ENCODE measurements around the gene DACT1.

DACT1 gene

DNA sequence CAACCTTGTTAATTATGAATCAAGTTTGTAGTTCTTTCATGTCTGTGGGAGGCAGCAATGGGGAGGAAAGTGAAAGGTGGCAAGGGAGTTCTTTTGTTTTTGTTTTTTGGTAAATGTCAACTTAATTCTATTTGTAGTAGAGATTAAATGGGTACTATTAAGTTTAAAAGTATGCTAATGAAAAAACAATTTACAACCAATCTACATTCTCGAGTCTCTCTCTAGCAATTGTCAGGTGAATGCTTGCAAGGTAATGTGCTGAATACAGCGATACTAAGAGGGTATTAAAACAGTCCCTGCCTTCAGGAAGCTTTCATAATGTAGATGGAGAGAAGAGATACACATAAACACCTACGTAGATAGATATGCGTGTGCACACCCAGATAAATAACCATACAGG lies 1.6 kb upstream of the DACT1 start:
- no peak for DNase-seq (ENCODE audit: low read depth in 1 of 2, low spot score in 1 of 2)

DNA sequence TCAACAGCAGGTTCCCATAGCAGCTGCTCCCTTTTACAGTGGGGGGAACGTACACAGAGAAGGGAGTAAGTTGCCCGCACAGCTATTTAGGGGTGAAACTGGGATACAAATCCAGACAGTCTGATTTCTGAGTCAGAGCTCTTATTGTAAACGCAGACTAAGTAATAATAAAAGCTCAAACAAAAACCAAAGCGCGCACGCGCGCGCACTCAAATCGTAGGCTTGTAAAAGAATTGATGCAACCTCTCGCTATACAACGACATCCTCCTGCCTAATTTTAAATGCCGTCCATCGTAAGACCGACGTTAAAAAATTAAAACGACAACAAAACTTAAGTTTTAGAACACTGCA lies 747 bp upstream of the DACT1 start:
- DNase-seq (ENCODE audit: low read depth in 1 of 2, low spot score in 1 of 2), result no peak

DNA sequence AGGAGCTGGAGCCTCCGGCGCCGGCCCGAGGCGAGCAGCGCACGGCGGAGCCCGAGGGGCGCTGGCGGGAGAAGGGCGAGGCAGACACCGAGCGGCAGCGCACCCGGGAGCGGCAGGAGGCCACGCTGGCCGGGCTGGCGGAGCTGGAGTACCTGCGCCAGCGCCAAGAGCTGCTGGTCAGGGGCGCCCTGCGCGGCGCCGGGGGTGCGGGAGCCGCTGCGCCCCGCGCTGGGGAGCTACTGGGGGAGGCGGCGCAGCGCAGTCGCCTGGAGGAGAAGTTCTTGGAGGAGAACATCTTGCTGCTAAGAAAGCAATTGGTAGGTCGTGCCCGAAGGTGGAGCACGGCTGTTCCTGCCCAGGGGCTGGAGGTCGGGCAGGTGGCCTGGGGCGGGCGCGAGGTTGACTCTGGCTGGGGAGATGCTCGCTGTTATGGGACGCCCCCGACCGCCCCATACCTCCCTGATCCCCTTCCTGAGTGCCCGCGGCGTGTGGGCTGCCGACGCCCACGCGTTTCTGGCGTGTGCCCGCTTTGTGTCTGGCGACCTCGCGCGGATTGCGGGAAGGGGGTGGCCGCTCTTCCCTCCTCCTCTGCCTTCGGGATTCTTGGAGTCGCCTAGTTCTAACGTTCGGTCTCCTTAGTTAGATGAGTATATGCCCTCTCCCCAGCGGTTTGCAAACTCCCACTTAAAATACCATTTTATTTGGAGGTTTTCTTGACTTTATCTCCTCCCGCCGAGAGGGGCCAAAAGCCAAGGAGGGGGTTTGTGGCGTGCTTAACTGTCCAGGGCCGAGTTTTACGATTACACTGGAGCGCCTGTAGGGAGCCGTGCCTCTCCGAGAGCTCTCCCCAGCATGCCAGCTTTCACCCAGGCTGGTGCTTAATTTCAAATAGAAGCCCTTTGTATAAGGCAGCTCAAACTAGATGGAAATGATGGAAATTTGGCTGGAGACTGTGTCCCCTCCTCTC lies 752 bp downstream of the DACT1 start:
- DNase-seq (ENCODE audit: low read depth in 1 of 2, low spot score in 1 of 2), result no peak

DNA sequence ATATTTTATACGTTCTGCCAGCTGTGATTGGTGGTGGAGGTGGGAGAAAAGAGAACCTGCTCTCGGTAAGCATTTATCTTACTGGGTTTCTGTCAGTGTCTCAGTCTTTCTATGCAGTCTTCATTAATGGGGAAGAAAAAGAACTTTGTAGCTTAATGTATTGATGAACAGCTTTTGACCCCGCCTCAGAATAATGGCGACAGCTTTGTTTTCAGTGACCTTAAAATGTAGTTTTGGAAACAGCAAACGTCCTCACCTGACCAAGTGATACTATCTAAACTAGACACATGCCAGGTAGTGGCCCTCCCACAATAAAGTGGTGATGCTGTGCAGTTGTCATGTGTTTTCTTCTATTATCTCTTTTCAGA lies 1.4 kb downstream of the DACT1 start:
- no peak for DNase-seq (ENCODE audit: low read depth in 1 of 2, low spot score in 1 of 2)

DNA sequence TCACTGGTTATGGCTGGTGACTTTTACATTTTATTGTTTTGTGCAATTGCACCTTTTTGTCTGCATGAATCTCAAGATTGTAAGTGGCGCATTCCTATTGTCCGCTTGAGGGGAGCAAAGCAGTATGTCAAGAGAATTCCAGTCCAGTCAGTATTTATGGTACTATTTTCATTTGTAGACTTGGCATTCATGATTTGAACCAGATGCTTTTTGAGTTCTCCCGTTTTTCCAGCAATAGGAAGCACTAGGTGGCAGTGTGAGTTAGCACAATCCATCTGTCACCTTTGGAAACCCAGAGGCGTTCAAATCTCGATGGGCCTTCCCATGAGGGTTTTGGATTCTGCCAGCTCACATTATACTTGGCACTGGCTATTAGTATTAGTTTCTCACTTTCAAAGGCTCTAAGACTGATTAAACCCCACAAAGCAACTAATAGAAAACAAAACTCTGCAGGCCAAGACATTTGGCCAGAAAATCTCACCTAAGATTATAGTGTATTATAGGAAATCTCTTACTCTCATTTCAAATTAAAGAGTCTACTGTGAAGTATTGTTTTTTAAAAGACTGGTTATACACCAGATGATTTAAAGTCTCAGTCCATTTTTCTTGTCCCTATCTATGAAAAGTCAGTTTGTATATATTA lies 2.2 kb downstream of the DACT1 start:
- DNase-seq (ENCODE audit: low read depth in 1 of 2, low spot score in 1 of 2), result no peak

DNA sequence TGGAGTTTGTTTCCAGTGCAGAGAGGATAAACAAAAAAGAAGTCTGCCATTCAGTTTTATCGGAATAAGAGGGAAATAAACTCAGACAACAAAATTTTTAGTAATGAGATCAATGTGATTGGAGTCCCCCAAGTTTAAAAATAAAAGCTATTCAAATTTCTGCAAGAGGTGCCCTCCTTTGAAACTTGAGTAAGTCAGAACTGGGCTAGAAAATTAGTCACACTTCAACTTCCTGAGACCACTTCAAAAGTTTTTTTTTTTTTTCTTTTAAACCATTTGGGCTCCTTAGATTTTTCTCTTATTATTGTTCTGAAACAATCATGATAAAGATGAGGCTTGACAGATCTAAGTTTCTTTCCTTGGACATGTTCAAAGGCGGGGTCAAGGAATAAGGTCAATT lies 3.2 kb downstream of the DACT1 start:
- DNase-seq (ENCODE audit: low read depth in 1 of 2, low spot score in 1 of 2), result no peak

DNA sequence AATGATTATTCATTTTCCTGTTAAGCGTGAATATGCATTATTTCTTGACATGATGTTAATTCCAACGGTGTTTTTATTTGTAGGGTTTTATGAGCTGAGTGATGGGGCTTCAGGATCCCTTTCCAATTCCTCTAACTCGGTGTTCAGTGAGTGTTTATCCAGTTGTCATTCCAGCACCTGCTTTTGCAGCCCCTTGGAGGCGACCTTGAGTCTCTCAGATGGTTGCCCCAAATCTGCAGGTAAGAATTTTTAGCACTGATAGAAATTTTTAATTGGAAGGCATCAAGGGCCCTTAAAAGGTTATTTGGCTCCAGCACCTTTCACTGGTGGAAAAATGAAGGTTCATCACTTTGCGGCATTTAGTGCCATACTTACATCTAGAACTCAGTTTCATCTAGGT lies 3.7 kb downstream of the DACT1 start:
- no peak for DNase-seq (ENCODE audit: low read depth in 1 of 2, low spot score in 1 of 2)

DNA sequence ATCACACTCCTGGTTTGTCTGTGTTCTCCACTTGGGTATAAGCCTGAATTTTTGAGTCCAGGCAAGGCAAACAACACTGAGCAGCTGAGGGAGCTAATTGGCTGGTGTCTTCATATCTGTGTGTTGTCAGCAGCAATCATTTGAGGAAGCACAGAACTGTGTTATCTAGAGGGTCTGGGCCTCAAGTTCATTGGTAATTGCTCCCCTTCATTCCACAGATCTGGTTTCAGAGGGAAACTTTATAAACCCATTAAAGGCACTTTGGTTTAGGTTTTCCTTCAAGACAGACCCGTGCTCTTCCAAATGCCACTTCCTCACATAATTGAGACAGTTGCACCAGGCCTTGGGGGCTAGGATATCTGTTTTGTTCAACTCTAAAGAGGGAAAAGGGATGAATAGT lies 5.6 kb downstream of the DACT1 start:
- no peak for DNase-seq (ENCODE audit: low read depth in 1 of 2, low spot score in 1 of 2)

DNA sequence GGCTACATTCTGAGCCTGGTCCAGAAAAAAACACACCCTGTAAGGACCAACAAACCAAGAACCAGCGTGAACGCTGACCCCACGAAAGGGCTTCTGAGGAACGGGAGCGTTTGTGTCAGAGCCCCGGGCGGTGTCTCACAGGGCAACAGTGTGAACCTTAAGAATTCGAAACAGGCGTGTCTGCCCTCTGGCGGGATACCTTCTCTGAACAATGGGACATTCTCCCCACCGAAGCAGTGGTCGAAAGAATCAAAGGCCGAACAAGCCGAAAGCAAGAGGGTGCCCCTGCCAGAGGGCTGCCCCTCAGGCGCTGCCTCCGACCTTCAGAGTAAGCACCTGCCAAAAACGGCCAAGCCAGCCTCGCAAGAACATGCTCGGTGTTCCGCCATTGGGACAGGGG lies 7.9 kb downstream of the DACT1 start:
- no peak for DNase-seq (ENCODE audit: low read depth in 1 of 2, low spot score in 1 of 2)

DNA sequence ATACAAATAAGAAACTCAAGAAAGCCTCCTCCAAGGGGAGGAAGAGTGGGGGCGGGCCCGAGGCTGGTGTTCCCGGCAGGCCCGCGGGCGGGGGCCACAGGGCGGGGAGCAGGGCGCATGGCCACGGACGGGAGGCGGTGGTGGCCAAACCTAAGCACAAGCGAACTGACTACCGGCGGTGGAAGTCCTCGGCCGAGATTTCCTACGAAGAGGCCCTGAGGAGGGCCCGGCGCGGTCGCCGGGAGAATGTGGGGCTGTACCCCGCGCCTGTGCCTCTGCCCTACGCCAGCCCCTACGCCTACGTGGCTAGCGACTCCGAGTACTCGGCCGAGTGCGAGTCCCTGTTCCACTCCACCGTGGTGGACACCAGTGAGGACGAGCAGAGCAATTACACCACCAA lies 8.7 kb downstream of the DACT1 start:
- no peak for DNase-seq (ENCODE audit: low read depth in 1 of 2, low spot score in 1 of 2)

DNA sequence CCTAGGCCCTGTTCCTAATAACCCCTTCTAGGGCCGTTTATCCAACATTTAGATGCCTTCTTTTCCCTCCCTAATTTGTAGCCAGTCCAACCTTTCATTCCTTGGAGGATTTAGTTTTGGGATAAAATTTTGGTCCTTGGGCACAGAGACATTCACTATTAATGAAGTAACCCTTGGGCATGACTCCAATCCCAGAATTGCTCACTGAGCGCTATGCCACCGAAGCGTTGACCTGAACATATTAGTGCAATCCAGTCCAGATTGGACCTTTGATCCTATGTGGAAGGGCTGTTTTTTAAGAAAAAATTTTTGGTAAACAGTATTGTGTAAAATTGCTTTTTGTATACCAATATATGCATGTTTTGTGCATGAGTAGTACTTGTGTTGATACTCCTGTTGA lies 10.0 kb downstream of the DACT1 start:
- no peak for DNase-seq (ENCODE audit: low read depth in 1 of 2, low spot score in 1 of 2)

DNA sequence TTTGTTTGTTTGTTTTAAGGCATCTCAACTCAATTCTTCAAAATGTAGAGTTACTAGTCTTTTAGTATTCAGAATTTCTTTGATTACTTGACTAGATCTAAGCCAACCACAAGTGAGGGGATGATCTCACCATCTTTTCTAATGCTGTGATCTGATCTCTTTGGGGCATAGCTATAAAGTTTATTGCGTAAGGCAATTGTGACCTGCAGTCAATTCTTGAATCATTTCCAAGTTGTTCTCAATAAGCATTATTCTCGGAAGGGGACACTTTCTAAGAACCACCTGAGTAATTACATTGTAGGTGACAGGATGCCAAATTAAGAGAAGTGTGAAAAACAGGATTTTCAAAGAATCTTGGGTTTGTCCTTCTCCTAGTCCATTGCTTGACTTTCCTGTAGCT lies 13.1 kb downstream of the DACT1 start:
- DNase-seq (ENCODE audit: low read depth in 1 of 2, low spot score in 1 of 2), result no peak

DNA sequence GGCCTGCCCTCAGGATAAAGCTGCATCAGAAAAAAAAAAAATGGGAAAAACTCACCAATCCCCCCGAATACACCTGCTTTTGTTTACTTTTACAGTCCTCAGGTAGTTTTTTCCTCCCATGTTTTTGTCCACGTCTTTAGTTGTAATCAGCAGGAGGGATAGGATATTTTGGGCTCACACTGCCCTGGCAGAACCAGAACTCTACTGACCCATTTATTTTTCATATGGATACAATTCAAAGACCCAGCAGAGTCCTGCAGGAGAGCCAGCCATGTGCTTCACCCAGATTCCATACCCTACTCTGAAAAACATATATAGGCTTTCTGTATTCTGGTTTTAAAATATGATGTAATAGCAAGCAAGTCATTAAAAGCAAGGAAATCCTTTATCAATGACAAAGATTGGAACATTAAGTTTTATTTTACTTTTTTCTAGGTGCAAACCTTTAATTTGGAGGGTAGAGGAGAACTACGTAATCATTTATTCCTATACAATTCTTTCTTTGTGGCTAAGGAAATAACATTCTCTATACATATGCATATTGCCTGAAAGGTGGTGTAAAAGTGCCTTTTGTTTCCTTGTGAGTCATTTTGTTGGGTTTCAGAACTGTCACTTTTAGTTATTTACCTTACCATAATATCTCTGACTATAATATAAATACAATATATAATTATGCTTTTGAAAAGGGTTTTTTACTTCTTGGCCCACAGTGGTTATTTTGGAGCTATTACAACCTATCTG lies 19.1 kb downstream of the DACT1 start:
- no peak for DNase-seq (ENCODE audit: low read depth in 1 of 2, low spot score in 1 of 2)

DNA sequence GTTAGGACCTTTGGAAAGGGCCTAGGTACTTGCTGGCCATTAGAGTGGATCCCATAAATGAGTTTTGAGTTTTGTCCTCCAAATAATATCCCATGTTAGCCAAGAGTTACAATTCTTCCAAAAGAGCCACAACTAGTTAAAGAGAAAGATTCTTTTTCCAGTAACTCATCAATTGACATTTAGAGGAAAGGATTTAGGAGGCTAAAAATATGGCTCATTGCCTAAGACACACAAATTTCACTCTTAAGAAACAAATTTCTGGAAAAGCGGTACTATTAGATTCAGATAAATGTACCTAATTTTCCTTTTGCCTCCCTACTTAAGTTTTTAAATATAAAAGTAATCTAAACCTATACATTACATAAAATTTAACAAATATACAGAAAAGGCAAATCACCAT lies 21.3 kb downstream of the DACT1 start:
- no peak for DNase-seq (ENCODE audit: low read depth in 1 of 2, low spot score in 1 of 2)

DNA sequence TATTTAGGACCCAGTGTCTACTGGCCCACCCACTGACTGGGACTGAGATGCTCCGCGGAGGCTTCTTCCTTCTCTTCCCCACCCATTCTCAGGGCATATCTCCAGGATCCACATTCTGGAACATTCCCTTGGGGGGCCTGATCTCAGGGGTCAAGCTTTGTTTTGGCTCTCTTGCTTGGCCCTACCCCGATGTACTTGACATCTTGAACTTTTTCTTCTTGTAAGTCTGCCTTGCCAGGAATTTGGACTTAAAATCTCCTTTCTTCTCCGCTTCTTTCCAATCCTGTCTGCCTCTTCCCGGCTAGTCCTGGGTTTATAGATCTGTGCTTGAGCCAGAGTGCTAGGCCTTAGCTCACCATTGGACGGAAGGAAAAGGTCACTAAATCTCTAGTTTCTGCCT lies 22.1 kb downstream of the DACT1 start:
- no peak for DNase-seq (ENCODE audit: low read depth in 1 of 2, low spot score in 1 of 2)

DNA sequence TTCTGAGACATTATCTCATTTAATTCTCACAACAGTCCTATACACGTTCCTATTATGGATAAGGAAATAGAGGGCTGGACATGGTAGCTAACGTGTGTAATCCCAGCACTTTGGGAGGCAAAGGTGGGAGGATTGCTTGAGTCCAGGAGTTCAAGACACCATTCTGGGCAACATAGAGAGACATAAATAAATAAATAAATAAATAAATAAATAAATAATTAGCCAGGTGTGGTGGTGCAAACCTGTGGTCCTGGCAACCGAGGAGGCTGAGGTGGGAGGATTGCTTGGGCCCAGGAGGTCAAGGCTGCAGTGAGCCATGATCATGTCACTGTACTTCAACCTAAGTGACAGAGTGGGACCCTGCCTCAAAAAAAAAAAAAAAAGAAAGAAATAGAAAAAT lies 22.6 kb downstream of the DACT1 start:
- no peak for DNase-seq (ENCODE audit: low read depth in 1 of 2, low spot score in 1 of 2)

DNA sequence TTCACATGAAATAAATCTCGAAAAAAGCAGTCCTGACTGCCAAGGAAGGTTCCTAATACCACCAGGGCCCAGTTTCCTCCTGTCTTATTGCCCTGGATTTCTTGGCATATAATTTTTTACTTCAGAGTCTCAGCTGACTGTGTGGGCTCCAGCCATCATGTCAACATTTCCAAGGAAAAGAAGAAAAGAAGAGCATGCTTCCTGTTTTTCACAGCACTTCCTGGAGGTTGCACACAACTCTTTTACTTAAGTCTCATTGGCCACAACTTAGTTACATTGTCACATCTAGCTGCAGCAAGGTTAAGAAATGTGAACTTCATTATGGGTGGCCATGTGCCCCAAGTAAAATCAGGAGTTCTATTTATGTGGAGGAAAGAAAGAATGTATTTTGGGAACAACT lies 24.3 kb downstream of the DACT1 start:
- DNase-seq (ENCODE audit: low read depth in 1 of 2, low spot score in 1 of 2), result no peak

DNA sequence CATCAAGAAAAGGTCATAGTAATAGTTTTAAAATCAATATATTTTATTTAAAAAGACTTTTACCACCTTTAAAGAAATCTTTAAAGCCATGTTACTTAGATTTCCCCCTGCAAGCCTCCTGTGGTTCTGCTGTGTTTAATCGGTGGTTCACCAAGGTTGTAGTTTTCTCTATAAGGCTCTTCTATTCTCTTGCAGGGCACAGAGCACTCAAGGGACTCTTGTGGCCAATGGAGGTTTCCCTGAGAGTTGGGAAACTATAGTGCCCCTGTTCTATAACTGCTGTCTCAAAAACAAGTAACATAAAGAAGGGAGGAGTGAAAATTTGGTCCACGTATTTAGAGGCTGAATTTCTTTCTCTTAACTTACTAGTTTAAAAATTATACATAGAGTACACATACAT lies 25.0 kb downstream of the DACT1 start:
- DNase-seq (ENCODE audit: low read depth in 1 of 2, low spot score in 1 of 2), result no peak

DNA sequence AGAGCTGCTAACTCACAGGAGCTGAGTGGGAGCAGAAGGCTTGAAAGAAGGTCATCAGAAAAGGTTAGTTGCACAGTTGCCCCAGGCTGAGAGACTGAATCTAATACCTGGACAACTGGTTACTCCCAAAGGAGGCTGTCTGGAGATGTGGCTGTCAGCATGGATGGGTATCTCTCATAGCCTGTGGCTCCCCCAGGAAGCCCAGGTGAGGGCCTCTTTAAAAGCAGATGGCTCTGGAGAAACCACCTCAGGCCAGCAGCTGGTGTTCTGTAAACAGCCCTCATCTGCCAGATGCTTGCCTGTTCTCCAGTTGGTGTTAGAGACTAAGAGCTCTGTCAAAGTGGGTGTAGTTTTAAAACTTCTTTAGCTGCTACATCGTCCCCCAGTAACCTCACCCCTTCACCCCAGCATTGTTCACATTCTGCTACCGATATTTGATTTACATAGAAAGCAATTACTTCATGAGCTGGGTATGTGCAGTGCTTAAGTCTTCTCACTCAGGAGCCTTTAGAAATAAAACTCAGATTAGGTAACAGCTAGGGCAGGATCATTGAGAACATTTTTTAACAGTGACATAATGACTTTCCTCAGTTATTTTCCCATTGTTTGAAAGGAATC lies 25.8 kb downstream of the DACT1 start:
- no peak for DNase-seq (ENCODE audit: low read depth in 1 of 2, low spot score in 1 of 2)

DNA sequence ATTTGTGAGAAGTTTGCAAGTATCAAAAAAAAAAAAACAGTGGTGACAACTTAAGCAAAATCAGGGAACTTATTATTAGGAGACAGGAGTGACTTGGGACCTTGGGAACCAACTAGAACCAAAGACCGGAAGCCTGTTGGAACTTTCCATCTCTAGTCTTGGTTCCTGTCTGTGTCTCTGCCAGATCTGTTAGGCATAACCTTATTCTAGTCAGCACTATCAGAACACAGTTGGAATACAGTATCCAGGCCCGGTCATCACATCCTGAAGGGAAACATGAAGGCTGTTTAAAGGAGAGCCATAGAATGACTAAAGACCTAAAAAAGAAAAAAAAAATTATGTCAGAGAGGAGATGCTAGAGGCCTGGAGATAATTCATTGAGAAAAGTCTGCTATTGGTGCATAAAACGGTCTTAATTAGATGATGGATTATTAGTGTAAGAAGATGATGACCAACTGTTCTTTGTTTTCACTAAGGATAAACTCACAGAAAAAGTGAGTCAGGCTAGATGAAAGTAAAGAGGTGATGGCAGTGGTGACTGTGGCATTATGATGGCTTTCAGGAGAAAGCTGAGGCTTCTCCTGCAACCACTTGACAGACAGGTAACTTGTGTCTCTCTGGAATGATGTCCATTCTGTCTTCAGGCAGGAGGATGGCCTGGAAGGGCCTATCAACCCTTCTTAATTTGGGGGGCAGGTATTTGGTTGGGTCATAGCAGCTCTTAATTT lies 28.2 kb downstream of the DACT1 start:
- DNase-seq (ENCODE audit: low read depth in 1 of 2, low spot score in 1 of 2), result no peak

DNA sequence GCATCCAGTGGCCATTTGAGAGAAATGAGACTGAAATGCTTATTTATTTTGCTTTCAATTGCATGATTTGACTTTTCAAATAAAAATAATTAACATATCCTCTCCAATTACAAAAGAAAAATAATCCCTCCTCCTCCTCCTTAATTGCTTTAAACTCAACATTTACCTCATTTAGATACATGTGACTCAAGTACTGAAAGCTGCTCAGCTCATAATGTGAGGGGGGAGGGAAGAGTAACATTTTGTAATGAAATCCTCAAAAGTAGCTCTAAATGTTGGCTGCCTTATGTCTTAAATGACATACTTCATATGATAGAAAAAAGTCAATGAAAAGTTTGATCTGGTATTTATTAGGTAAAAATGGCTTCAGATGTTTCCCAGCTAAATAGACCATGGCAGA lies 29.0 kb downstream of the DACT1 start:
- no peak for DNase-seq (ENCODE audit: low read depth in 1 of 2, low spot score in 1 of 2)
